Stimulated activated CD4-positive, alpha-beta T cell treated with anti-CD3 and anti-CD28 coated beads, Interleukin-12 subunit alpha, Interleukin-12 subunit beta, amount 100 ng/mL, for 4 hours (primary cell): ENCODE measurements around the gene ARL17B.
"Not testable (repeated sequence)": the region's sequence is repeated elsewhere in the genome, so short reads cannot be mapped to it uniquely, and the experiment has no call there.

ENCODE experiments used
- DNase-seq: peaks from one replicate; pipeline ENCODE4 v3.0.0-alpha.2; 2020

The ARL17B gene

DNA sequence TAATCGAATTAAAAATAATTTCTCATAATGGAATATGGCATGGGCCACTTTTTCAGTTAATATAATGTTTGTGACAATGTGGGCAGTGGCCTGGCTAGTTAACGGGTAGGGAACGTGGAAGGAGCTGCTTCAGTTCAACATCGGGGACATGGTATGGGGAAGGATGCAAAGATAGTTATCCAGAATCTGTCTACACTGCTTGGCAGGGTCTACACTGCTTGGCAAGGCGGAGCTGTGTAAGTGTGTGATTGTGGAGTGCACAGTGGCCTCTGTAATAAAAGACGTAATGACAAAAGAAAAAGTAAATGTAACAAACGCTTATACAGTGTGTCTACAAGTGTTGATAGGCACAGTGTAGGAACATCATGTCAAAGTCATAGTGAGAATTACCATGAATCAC, 74.0 kb downstream of the ARL17B start:
- not testable (repeated sequence) for DNase-seq

DNA sequence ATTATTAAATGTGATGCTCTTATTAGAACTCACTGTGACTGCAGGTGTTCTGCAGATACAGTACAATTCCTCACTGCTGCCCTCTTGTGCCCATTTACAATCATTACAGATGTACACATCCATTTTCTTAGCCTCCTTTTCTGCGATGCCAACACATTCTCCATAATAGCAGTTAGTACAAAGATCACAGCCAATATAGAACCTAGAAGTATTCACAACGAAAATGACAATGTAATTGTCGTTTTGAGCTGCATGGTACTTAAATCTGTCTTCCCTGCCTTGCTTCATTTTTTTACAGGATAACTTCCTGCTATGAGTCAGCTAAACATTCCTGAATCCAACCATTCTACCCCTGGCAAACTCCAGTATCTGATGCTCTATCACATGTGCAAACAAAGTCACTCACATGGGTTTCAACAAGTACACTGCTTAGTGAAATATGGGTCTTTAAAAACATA, 74.8 kb downstream of the ARL17B start:
- DNase-seq, result peak; percentile 19

DNA sequence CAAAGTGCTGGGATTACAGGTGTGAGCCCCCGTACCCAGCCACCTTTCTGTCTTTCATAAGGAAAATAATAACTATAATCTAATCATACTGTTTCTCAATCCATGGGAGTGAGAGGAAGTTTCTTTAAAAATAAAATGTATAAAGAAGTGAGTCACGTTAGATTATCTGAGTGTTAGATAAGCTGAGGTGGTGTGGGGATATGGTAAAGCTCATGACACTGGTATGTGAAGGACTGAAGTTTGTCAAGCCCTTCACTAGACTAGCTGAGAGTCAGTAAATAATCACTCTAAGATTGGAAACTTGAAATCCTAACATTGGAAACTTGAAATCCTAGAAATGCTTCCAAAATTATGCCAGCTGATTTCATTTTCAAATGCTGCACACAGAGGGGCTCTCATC, 76.1 kb downstream of the ARL17B start:
- not testable (repeated sequence) for DNase-seq

DNA sequence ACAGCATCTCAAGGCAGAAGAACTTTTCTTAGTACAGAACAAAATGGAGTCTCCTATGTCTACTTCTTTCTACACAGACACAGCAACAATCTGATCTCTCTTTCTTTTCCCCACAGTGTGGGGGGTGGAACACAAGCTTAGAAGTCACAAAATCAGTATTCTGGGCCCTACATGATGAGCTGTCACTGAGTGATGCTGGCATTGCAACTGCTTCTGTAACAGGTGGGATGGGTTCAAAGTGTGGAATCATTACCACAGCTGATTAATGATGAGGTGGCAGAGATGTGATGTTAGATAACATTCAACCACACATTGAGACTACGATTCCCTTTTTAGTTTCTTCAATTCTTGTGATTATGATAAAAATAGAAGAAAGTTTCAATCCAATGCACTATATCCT, 77.1 kb downstream of the ARL17B start:
- peak; percentile 39 for DNase-seq

DNA sequence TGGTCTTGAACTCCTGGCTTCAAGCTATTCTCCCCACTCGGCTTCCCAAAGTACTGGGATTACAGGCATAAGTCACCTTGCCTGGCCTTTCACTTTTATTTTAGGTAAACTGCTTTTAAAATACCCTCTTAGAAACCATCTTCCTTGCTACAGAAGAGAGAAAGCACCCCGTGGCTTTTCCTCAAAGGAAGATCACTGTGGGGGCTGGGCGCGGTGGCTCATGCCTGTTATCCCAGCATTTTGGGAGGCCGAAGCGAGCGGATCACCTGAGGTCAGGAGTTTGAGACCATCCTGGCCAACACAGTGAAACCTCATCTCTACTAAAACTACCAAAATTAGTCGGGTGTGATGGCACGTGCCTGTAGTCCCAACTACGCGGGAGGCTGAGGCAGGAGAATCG, 78.9 kb downstream of the ARL17B start:
- not testable (repeated sequence) for DNase-seq

DNA sequence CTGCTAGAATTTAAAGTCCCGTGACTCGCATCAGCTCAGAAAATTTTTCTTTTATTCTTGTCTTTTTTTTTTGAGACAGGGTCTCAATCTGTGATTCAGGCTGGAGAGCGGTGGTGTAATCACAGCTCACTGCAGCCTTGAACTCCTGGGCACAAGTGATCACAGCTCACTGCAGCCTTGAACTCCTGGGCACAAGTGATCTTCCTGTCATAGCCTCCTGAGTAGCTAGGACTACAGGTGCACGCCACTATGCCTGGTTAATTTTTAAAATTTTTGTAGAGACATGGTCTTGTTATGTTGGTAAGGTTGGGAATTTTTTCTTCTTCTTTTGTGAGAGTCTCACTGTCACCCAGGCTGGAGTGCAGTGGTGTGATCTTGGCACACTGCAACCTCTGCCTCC, 80.2 kb downstream of the ARL17B start:
- DNase-seq, result not testable (repeated sequence)

DNA sequence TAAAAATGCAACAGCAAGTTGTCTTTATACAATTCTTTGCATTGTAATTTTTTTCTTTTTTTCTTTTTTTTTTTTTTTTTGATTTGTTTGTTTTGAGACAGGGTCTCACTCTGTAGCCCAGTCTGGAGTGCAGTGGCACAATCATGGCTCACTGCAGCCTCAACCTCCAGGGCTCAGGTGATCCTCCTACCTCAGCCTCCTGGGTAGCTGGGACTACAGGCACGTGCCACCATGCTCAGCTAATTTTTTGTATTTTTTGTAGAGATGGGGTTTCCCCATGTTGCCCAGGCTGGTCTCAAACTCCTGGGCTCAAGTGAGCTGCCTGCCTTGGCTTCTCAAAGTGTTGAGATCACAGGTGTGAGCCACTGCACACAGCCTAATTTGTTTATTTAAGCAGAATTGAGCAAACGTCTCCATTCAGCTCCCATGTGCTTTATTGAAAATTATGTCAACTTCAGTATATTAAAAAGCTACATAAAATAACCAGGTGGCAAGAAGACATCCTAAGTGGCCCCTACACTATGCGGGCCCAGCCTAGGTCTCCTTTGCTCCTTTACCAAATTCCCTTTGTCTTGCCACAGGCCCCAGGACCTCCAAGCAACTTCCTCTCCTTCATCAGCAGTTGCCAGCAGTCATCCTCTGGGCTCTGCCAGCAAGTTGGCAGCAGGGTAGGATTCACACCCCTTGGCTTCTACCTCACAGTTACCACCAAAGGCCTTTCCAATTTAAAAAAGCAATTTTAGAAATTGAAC, 84.7 kb downstream of the ARL17B start:
- not testable (repeated sequence) for DNase-seq

DNA sequence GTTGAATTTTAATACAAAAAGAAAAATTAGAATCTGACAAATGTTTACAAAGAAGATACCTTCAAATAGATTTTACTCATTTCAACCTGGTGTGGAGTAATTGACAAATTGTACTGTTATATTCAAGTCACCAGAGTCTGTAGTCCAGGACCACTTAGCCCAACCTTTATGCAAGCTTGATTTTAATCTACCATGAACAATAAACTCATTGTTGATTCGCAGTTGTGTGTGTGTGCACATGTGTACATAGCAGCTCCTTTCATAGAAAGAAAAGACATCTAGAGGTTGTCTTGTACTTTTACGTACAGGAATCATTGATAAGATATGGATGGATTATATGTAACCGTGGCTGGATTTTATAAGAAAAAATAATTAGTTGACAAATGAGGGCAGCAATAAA, 87.3 kb downstream of the ARL17B start:
- no peak for DNase-seq

DNA sequence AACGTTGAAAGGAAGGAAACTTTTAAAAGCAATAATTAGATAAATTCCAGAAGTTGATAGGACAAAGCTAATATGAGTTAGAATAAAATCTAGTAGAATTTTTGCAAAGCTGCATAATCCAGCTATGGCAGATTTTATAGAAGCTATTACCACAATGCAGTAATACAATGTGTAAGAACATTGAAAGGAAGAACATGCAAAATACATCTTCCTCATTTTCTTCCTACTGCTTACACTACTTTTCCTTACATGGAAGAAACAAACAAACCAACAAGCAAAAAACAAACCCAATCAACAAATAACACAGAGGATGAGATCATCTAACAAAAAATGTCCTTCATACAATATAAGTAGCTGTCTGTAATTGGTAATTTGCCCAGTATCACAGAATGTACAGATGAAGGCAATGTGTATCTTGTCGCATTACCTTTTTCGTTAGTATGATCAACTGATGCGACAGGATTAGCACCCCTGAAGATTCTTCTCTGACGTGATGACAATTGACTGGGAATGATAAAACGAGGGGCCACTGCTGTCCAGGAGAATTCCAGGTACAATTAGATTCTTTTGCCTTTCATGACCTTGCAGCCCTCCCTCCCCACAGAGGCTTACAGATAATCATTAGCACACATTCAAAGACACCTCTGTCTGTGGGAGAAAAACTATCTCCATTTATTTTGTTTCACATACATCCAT, 87.9 kb downstream of the ARL17B start:
- no peak for DNase-seq

DNA sequence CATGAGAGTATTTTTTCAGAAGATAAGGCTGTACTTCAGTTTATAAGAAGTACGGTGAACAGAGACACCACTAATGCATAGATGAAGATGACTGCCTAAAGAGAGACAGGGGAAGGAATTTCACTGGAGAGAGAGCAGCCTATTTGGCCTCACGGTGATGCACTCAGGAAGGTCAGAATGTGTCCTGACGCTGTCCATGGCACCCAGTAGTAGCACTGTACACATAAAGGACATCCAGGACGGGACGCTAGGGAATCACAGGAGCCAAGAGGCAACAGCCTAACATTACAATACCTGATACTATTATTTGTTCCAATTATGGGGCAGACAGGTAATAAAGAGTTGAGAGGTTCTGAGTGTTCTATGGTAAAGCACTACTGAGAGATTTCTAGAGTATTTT, 91.5 kb downstream of the ARL17B start:
- no peak for DNase-seq

DNA sequence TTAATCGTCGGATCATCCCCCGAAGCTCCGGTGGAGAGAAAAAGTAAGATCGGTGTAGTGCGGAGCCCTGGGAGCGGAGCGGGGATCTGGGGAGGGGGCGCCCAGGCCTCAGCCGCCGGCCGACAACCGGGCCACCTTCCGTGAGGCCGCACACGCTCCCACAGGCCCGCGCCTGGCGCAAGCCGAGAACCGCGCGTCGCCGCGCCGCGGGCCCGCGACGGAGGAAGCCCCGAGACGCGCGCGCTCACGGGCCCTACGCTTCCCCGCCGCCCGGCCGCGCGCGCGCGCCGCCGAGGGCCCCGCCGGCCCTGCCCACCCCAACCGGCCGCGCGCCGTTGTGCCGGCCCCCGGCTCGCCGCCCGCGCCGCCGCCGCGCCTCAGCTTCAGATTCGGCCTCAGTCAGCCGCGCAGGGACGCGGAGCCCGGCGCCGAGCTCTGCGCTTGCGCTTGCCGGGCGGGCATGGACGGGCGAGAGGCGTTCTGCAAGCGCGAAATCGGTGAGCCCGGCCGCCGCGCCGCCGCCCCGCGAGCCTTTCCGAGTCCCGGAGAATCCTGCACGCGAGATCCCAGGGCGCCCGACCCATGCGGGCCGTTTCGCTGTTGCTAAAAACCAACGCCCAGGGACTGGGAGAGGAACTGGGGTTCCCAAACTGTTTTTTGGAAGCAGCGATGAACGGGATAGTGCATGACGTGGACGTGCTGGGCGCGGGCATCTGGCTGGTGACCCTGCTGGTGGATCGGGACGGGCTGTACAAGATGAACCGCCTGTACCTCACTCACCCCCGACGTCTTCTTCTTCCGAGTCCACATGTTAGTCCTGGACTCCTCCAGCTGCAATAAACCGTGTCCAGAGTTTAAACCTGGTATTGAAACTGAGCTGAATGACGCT, 94.7 kb downstream of the ARL17B start:
- DNase-seq, result peak; percentile 88

DNA sequence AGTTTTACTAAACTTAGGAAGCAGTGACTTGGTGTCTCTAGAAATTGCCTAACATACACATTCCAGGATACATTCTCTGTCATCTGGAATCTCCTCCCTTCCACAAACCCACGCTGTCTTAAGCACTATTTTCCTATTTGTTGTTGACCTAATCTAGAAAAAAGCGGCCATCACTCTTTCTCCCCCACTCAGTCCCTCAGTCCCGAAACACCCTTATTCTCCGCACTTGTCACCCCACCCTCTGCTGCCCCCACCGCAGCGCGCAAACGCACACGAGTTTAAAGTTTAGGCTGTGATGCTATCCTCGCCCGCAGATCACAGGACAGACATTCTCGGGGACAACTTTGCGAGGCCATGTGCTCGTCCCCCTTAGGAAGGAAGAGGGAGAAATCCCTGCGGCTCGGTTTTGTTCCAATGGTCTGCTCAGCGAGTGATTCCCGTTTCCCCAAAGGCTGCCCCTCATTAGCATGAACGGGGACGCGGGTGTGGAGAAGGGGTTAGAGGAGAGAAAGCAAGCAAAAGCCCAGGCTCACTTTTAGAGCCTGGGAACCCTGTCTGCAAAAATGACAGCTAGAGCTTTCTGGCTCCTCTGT, 95.4 kb downstream of the ARL17B start:
- peak; percentile 17 for DNase-seq

DNA sequence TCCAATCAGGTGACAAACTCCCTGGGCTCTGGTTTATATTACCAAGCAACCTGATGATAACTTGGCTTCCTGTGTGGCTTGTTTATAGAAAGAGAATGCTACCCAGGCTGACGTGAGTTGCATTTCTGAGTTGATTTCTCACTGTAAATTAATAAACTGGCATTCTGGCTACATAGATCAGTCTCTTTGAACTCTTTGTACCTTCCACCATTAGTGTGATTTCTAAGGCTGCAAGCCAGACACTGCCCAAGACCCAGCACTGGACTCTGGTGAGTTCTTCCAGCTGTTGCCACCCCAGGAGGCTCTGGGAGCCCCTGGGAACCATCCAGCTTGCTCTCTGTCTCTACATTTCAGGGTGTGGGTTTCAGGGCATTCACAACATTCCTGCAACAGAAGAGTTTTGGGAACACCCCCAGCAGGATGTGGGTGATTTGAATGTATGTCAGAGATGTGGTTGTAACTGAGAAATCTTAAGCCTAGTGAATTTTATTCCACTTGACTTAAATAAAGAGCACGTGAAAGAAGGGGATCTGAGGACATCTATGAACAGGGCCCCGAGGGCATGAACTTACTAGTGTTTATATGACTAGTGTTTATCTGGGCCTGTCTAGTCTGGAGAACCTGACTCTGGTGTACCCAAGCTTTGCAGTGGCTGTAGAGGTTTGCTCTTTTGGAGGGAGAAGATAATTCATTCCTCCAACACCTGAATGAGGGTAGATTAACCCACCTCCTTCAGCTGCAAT, 96.9 kb downstream of the ARL17B start:
- no peak for DNase-seq

DNA sequence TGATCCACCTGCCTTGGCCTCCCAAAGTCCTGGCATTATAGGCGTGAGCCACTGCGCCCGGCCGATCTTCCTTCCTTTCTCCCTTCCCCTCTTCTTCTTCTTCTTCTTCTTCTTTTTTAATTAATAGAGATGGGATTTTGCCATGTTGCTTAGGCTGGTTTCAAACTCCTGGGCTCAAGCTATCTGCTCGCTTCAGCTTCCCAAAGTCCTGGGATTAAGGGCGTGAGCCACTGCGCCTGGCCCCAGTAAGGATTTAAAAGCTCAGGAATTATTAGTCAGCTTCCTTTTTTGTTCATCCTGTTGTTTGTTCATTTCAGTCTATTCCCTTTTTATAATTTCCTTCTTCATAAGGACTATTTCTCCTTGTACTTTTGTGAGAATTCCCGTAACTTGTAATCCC, 99.3 kb downstream of the ARL17B start:
- no peak for DNase-seq

DNA sequence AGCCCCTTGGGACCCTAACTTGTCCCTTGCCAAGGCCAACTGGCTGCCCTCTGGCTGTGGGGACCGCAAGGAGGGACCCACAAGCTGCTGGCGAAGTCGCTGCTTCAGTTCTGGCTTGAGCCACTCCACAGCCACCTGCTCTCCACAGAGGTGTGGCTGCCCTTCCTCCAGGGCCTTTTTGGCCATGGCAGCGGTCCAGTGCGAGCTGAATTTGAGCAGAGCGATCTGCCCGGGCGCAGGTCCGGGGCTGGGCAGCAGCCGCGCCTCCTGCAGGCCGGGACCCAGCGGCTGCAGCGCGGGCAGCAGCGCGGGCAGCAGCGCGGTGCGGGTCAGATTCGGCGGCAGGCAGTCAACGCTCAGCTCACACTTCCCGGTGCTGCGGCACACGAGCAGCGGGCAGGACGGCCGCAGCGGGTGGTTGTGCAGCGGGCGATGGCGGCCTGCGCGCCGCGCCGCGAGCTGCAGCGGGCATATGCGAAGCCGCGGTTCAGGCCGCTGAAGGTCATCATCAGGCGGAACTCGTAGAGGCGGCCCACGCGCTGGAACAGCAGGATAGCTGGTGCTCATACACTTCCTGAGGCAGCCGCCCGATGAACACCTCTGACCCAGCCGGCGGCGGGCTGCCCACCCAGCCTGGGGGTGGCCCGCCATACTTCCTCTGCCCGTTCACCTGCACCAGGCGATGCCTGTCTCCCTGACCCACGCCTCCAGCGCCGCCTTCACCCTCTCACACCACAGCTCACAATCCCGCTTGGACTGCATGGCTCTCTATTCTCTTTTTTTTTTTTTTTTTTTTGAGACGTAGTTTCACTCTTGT, 101.5 kb downstream of the ARL17B start:
- not testable (repeated sequence) for DNase-seq

DNA sequence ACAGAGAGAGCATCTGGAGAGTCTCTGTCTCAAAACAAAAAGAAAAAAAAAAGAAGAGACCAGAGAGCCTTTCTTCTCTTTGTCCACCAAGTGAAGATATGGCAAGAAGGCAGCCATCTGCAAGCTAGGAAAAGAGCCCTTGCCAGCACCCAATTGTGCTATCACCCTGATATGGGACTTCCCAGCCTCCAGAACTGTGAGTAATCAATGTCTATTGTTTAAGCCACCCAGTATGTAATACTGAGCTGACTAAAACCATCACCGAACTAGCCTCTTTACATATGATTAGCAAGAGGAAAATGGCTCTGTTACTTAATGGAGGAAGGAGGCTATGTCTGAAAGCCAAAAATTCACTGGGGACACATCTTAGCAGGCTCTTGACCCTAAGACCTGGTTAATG, 105.2 kb downstream of the ARL17B start:
- DNase-seq, result not testable (repeated sequence)

DNA sequence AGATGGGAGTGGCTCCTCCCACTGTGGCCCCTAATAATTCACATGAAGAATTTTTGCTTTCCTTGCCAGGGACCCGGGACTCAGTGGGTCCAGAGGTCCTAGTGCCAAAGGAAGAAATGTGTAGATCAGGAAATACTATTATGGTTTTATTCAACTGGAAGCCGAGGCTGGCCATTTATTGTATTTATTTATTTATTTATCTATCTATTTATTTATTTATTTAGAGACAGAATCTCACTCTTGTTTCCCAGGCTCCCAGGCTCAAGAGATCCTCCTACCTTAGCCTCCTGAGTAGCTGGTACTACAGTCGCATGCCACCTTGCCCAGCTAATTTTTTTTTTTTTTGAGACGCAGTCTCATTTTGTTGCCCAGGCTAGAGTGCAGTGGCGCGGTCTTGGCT, 107.4 kb downstream of the ARL17B start:
- not testable (repeated sequence) for DNase-seq

DNA sequence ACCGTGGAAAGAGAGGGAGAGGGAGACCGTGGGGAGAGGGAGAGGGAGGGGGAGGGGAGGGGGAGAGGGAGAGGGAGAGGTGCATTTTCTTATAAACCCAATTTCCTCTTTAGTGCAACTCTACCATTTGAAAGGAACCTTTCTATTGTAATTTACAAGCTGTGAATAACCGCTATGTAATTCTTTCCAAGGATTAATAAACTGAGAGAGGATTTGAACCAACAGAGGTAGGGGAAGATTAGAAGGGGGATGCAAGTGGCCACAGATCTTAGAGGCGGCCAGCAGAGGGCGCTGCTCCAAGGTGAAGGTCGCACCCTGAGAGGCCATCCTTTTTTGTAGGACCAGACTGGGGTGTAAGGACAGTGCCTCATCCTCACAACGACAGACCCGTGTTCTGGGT, 107.8 kb downstream of the ARL17B start:
- peak; percentile 79 for DNase-seq

DNA sequence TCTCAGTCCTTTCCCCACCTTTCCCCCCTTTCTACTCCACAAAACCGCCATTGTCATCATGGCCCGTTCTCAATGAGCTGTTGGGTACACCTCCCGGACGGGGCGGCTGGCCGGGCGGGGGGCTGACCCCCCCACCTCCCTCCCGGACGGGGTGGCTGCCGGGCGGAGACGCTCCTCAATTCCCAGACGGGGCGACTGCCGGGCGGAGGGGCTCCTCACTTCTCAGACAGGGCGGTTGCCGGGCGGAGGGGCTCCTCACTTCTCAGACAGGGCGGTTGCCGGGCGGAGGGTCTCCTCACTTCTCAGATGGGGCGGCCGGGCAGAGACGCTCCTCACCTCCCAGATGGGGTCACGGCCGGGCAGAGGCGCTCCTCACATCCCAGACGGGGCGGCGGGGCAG, 108.8 kb downstream of the ARL17B start:
- not testable (repeated sequence) for DNase-seq

DNA sequence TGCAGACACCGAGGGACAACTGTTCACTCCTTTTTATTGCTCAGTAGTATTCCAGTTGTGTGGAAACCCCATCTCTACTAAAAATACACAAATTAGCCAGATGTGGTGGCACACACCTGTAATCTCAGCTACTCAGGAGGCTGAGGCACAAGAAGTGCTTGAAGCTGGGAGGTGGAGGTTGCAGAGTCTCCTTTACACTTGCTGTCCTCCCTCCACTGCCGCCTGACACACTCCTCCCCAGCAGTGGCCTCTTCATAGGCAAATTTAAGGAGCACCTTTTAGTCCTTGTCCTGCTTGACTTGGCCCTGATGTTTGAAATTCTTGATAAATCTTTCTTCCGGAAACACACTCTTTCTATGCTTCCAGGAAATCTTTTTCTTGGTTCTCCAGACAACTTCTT, 112.4 kb downstream of the ARL17B start:
- DNase-seq, result not testable (repeated sequence)
